Measurements from ENCODE around the gene RPL29. TPM values are rescaled to one million over a fixed set of nuclear protein-coding genes. Genes with fewer than 3 reads are reported as not detected.

Gene RPL29
- total and polyA plus RNA-seq, 2 of the 13 experiments (the other 11 are each of a cell fraction or from before 2014, with no cell fraction given): 1,348 to 2,263 TPM

DNA sequence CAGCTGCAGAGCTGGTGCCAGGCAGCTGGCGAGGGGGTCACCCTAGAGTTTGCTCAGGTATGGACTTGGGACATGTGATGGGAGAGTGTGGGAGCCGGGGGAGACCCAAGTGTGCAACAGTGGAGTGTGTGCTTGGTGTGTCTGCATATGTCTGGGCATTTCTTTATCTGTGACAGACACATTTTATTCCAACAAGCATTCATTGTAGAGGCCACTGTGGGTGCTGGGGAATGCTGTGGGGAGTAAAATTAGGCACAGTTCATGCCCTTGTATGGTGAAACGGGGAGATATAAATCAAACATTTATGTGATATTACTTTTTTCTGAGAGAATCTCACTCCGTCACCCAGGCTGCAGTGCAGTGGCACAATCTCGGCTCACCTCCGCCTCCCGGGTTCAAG lies 8.1 kb downstream of the RPL29 start:
- H3K9me3 ChIP-seq (ENCODE audit: low read length): no peaks in the 10 kb centered on the region
- H4K20me1 ChIP-seq (ENCODE audit: insufficient read depth, low read length): no peaks in the 10 kb centered on the region; the same call in 1 of the 2 replicates
- H3K4me1 ChIP-seq (ENCODE audit: insufficient read depth, low read length): peaks cover 49% of the 10 kb centered on the region
- no peak overlapping the region for H3K27ac ChIP-seq (ENCODE audit: extremely low read length, insufficient read depth, low read length)
- in situ Hi-C loops (cut with HindIII; ENCODE audit: extremely low pct_ligation_motif_present, low pct_unique_long_range_greater_than_20kb): no loop called here
- CTCF ChIA-PET (ENCODE audit: low intra/inter-chr PET ratio, low total read pairs): no interaction called here
- intact Hi-C loops (cut with micrococcal nuclease; ENCODE audit: unreplicated experiment): no loop called here
- no peak overlapping the region for H3K4me3 ChIP-seq (replicated peaks in 1 of 3; ENCODE audit: insufficient read depth in 1 of 3, low read depth in 2 of 3, low read length in 3 of 3)
- TF ChIP-seq MLX (CRISPR knock-in tag; IDR thresholded peaks at IDR 0.05) (no peak), ZNF180 (CRISPR knock-in tag; IDR thresholded peaks at IDR 0.05; ENCODE audit: borderline replicate concordance, low read depth) (no peak)
- TF ChIP-seq, protein P1, sequence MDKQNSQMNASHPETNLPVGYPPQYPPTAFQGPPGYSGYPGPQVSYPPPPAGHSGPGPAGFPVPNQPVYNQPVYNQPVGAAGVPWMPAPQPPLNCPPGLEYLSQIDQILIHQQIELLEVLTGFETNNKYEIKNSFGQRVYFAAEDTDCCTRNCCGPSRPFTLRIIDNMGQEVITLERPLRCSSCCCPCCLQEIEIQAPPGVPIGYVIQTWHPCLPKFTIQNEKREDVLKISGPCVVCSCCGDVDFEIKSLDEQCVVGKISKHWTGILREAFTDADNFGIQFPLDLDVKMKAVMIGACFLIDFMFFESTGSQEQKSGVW (CRISPR knock-in tag; IDR thresholded peaks at IDR 0.05; ENCODE audit: borderline replicate concordance): no peak
- peaks cover 0 to 1% of the 10 kb centered on the region in 2 experiments; a peak in 2 of 5 replicates for H3K36me3 ChIP-seq (replicated peaks in 1 of 2; ENCODE audit: control insufficient read depth in 1 of 2, insufficient read depth in 2 of 2, low read length in 2 of 2)
- POLR2A ChIA-PET: interaction anchor here (2.0 to 2.1 kb wide), 2 partner anchors 8 to 46 kb away, joined by 6 to 18 read pairs; partner anchors contain the start of genes PARP3, RPL29 and RRP9
- H3K9ac ChIP-seq (ENCODE audit: insufficient read depth, low read depth, low read length): no peak overlapping the region
- FAIRE-seq (no peak), ATAC-seq (no peak), DNase-seq (ENCODE audit: low spot score) (no peak)
- H3K4me2 ChIP-seq (ENCODE audit: low read depth, low read length): no peak overlapping the region
- BruUV-seq (replicated peaks): no TSS peak
- 99% methylated on average over 6 of the region's 7 CpGs for WGBS (ENCODE audit: low lambda C conversion rate)
- H2AFZ ChIP-seq (ENCODE audit: low read length): no peak overlapping the region
- H3K79me2 ChIP-seq (ENCODE audit: insufficient read depth, low read length): peaks cover 16% of the 10 kb centered on the region
- no peaks in the 10 kb centered on the region for H3K27me3 ChIP-seq (ENCODE audit: control insufficient read depth in 1 of 2, insufficient read depth in 2 of 2, low read length in 2 of 2)

DNA sequence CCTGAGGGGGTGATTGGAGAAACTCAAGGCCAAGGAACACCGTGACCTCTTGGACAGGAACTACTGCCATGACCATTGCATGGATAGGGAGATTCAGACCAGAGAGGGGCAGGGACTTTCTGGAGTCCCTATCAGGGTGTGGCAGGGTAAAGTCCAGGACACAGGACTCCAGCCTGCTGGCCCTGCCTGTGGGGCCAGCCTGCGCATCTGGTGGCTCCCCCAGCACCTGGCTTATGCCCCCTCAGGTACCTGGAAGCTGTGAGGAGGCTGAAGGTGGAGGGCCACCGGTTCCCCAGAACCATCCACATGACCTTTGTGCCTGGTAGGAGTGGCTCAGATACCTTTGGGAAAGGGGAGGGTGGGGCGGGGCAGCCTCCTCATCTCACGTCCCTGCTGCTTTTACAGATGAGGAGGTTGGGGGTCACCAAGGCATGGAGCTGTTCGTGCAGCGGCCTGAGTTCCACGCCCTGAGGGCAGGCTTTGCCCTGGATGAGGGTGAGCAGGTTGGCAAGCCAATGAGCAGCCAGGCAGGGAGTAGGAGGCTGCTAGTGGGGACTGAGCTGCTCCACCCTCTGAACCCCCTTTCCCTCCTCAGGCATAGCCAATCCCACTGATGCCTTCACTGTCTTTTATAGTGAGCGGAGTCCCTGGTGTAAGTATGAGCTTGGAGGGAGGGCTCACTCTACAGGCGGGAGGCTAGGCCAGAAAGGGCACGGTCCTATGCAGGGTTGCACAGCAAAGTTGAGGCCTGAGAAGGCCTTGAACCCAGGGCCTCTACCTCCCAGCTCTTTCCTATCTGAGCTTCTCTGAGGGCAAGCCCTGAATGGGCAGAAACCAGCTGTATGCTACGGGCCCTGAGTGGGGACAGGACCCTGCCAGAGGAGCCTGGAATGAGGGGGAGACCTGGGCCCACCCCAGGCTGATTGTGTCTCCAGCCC lies 9.4 kb downstream of the RPL29 start:
- DNase-seq (ENCODE audit: low spot score): no peak
- peak overlapping the region in 1 of 3 experiments; percentile 10; a peak in 1 of 6 replicates for H3K4me3 ChIP-seq (replicated peaks in 1 of 3; ENCODE audit: insufficient read depth in 1 of 3, low read depth in 2 of 3, low read length in 3 of 3)
- no peak for ATAC-seq
- no peak overlapping the region for H2AFZ ChIP-seq (ENCODE audit: low read length)
- H4K20me1 ChIP-seq (ENCODE audit: insufficient read depth, low read length): no peaks in the 10 kb centered on the region
- ChIA-PET POLR2A (interaction anchor here (1.3 to 4.4 kb wide), 4 partner anchors 10 to 45 kb away, joined by 5 to 114 read pairs (median 12); partner anchors contain the start of genes ABHD14A, ABHD14B, PARP3 and RPL29), CTCF (ENCODE audit: low intra/inter-chr PET ratio, low total read pairs) (no interaction called here)
- in situ Hi-C loops (cut with HindIII; ENCODE audit: extremely low pct_ligation_motif_present, low pct_unique_long_range_greater_than_20kb): no loop called here
- FAIRE-seq: no peak
- no TSS peak for BruUV-seq (replicated peaks)
- peaks cover 17% of the 10 kb centered on the region for H3K79me2 ChIP-seq (ENCODE audit: insufficient read depth, low read length)
- peak overlapping the region; percentile 19 for H3K27ac ChIP-seq (ENCODE audit: extremely low read length, insufficient read depth, low read length)
- peaks cover 45% of the 10 kb centered on the region for H3K4me1 ChIP-seq (ENCODE audit: insufficient read depth, low read length)
- intact Hi-C loops (cut with micrococcal nuclease; ENCODE audit: unreplicated experiment): no loop called here
- no peaks in the 10 kb centered on the region for H3K9me3 ChIP-seq (ENCODE audit: low read length)
- no peaks in the 10 kb centered on the region for H3K27me3 ChIP-seq (ENCODE audit: control insufficient read depth in 1 of 2, insufficient read depth in 2 of 2, low read length in 2 of 2)
- H3K9ac ChIP-seq (ENCODE audit: insufficient read depth, low read depth, low read length): 0 out of 2 replicates have a peak overlapping the region, but pooled peaks have one; percentile 10
- H3K36me3 ChIP-seq (replicated peaks in 1 of 2; ENCODE audit: control insufficient read depth in 1 of 2, insufficient read depth in 2 of 2, low read length in 2 of 2): peaks cover 0 to 1% of the 10 kb centered on the region in 2 experiments; a peak in 1 of 5 replicates
- H3K4me2 ChIP-seq (ENCODE audit: low read depth, low read length): peak overlapping the region; percentile 98
- 61% methylated on average over 7 of the region's 12 CpGs for WGBS (ENCODE audit: low lambda C conversion rate)
- TF ChIP-seq LCORL (IDR thresholded peaks at IDR 0.05): no peak
- peak; percentile 28; the same call in 1 of the 2 replicates for TF ChIP-seq LCORL (CRISPR knock-in tag; IDR thresholded peaks at IDR 0.05)
- no peak for TF ChIP-seq FOXA3 (CRISPR knock-in tag; IDR thresholded peaks at IDR 0.05)
- no peak for TF ChIP-seq JARID2 (CRISPR knock-in tag; IDR thresholded peaks at IDR 0.05; ENCODE audit: insufficient replicate concordance)
- TF ChIP-seq ZHX1 (CRISPR knock-in tag; IDR thresholded peaks at IDR 0.05; ENCODE audit: low read depth): no peak
- no peak for TF ChIP-seq CHCHD3 (CRISPR knock-in tag; IDR thresholded peaks at IDR 0.05)

All from HepG2 (cell line).